DMS 273 (cell line): ENCODE measurements around the gene ARHGAP28.
"Not testable (repeated sequence)": the region's sequence is repeated elsewhere in the genome, so short reads cannot be mapped to it uniquely, and the experiment has no call there.

Source experiments
- DNase-seq: peaks from one replicate; lab custom pipeline; 2025; ENCODE audit not compliant: unreplicated experiment; lab: John Stamatoyannopoulos, UW

ARHGAP28 gene

DNA sequence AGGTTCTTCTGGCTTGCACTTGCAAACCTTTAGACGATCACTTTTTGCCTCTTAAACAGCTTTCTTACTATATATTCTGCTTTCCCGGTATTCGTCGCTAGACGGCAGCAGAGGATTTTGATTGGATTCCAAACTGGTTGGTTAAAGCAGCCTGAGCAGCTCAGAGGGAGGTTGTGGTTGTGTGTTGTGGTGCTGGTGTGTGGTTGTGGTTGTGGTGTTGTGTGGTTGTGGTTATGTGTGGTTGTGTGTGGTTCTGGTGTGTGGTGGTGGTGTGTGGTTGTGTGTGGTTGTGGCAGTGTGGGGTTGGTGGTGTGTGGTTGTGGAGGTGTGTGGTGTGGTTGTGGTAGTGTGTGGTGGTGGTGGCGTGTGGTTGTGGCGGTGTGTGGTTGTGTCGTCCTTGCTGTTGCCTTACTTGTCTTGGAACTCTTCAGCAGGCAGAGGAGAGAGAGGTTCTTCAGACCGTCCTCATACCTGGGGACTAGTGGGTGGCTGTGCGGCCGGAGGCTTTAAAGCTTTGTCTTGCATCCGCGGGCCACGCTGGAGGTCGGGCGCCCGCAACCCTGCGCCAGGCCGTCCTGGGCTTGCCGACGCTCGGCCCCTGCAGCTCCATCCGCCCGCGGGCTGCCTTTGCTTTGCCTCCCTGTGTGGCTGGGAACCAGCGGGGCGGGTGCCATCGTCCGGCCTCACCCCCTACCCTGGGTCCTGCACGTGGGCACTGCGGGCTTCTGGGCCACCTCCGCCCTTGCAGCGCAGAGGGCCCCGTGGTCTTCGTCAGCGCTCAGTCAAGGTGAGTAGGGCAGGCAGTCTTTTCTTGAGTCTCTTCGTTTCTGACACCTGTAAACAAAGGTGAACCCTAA is 190.8 kb downstream of the ARHGAP28 start:
- DNase-seq: peak; percentile 82

DNA sequence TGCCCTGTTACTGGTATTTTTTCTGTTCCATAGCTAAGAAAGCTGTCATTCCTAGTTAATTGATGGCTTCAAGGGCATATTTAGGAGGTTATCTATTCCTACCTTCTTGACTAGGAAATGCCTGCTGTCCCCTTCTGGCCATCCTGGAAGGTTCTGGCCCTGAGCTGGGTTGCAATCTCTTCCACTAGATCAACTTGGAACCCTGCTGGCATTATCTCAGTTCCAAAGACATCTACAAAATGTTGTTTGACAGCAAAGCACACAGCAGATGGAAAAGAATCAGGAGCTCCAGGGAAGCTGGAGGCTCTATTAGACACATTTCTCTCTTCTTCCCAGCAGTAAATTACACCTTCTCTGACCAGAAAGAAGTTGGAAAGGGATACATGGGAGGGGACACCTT is 192.1 kb downstream of the ARHGAP28 start:
- no peak for DNase-seq

DNA sequence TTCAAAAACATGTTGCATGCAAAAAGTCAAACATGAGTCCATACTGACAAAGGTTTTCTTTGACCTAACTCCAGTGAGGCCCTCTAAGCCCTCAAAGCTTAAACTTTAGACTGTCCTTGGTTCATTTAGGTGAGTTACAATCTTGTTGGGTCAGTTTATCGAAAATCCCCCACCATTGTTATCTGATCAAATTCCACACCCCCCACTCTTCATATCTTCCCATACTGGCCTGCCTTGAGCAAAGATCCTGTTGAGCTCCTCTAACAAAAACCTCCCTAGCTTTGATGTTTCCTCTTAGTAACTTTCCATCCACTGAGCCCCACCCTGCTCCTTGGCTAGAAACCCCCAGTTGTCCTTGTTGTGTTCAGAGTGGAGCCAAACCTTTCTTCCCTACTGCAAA is 193.7 kb downstream of the ARHGAP28 start:
- DNase-seq: no peak

DNA sequence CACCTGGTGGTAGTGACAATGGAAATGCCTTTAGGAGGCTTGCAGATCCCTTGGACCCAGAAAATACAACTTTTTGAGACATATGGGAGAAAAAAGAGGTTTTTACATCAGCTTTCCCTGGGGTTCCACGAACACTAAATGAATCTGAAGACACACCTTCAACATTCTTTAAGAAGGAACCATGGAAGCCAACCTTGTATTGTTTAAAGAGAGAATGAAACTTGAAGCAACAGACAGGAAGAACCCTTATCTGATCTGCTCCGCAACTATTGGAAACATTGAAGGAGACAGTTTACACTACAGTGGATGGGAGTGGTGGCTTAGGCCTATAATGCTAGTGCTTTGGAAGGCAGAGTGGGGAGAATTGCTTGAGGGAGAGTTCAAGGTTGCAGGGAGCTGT is 197.6 kb downstream of the ARHGAP28 start:
- no peak for DNase-seq

DNA sequence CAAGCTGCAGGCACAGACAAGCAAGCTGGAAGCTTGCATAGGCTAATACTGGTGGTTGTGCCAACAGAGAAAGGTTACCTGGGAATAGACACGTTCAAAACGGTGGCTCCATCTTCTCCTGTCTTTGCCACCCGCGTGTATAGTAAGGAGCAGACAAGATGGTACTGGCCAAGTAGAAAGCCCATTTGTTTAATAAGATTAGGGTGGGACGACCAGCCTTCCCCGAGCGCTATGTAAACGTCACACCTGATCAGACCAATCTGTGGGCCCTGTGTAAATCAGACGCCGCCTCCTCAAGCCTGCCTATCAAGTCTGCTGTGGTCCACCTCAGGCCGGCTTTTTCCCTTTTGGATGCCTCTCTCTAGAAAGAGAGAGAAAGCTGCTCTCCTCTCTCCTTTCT is 198.8 kb downstream of the ARHGAP28 start:
- DNase-seq: no peak

DNA sequence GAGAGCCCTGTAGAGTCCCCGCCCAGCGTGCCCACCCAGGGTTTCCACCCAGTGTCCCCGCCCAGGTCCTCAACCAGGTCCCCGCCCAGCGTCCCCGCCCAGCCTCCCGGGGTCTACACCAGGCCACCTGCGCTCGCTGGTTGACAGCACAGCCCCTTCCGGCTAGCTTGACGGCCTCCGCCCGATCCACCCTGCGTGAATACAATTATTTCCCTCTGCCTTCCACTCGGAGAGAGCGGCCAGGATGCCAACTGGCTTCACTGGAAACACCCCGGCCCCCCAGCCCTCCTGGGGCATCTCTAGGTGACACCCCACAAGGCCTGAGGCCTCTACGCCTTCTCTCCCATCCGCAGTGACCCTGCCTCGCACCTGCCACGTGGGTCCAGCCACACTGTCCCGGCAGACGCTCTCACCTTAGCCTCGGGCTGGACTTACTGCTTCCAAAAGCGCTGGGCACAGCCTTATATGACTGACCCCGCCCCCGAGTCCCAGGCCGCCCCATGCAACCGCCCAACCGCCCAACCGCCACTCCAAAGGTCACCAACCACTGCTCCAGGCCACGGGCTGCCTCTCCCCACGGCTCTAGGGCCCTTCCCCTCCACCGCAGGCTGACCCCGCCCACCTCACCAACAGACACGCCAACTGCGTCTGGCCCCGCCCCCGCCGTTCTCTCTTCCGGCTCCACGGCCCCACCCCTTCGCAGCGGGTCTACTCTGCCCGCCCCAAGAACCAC is 200.0 kb downstream of the ARHGAP28 start:
- no peak for DNase-seq

DNA sequence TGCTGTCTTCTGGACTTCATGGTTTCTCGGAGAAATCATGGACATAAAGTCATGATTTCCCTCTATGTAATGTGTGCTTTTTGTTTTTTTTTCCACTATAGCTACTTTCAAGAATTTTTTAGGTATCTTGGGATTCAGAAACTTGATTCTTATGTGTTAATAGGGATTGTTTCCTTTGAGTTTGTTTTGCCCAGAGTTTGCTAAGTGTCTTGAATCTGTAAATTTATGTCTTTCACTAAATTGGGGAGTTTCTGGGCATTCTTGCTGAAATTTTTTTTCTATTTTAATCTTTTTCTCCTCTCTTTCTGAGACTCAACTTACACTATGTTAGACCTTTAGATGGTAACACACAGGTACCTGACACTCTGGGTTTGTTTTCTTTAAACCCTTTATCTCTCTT is 205.3 kb downstream of the ARHGAP28 start:
- DNase-seq: no peak

DNA sequence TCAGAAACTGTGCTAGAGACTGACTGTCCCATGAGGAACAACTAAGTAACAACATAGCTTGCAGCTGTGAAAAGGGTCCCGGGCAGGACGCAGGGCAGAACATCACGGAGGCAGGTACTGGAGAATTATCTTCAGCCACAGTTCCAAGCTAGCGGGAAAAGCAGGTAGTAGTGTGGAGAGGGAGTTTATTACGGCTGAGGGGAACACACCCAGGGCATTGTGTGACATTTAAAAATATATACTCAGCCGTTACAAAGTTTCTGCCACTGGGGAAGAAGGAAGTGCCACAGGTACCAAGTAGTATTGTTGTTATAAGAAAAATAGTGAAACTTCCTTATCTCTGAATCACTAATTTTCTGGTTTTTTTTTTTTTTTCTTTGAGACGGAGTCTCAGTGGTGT is 208.5 kb downstream of the ARHGAP28 start:
- DNase-seq: no peak

DNA sequence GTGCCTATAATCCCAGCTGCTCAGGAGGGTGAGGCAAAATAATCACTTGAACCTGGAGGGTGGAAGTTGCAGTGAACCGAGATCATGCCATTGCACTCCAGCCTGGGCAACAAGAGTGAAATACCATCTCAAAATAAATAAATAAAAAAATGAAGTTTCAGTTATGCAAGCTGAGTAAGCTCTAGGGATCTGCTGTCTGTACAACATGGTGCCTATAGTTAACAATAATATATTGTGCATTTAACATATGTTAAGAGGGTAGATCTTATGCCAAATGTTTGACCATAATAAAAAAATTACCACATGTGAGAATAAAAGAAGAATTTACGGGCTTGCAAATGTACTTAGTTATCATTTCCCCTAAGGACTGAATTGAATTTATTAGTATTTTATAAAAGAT is 208.9 kb downstream of the ARHGAP28 start:
- not testable (repeated sequence) for DNase-seq

DNA sequence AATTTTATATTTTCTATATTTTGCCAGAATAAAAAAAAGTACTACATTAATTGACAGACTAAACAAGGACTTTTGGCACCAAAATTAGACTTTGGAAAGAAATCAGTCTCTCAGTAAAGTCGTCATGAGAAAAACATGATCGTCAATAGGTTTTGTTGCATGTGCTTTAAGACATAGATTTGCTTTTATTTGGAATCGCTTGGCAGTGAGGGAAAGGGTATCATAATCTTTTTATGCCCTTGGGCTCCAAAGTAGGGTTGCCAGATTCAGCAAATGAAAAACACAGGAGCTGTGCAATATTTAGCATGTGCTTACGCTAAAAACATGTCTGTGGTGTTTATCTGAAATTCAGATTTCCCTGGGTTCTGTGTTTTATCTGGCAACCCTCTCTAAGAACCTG is 210.5 kb downstream of the ARHGAP28 start:
- no peak for DNase-seq

DNA sequence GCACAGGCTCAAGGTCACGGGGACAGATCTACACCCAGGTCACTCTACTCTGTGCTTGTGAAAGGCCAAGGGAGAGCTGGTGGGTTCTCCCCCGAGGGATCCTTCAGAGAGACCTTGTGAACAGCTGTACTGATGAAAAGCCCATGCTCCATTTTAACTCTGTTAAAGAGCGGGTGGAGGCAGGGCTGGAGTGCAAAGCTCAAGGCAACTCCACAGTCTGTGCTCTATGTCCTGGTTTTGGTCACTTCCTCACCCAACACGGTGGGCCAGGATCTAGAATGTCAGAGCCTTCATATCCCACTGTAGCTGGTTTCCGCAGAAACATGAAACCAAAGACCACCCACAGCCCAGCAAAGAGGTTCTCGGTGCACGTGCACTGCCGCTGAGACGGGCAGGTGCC is 210.9 kb downstream of the ARHGAP28 start:
- DNase-seq: no peak

DNA sequence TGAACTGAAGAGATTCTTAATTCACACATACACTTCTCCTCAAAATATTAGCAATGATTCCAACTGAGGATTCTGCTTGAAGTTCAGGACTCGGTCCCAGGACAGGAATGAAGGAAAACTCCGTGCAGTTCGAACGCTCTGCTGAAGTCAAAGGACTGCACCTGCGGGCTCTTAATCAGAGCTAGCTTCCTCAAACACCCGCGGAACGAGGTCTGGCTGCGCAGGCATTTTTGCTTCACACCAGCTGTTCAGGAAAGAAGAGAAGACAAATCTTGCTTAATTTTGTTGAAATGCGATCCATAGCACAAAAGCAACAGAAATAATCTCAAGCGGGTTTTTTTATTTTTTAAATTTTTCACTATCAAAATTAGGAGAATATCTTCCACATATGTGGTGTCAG is 212.5 kb downstream of the ARHGAP28 start:
- DNase-seq: no peak

DNA sequence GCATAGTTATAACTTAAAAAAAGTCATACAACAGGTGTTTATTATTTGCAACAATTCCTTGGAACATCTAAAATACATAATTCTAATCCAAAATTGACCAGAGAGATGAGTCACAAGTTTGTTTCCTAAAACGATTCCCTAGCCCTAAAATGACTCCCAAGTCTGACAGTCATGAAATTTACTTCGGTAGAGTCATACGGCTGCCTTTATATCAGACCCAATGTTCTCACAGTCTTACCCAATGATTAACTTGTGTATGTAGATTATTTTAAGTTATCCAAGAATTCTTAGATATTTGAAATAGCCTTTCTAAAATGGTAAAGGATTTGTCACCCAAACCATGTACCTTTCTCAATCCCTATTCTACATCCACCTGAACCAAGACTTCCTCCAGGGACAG is 213.2 kb downstream of the ARHGAP28 start:
- DNase-seq: no peak

DNA sequence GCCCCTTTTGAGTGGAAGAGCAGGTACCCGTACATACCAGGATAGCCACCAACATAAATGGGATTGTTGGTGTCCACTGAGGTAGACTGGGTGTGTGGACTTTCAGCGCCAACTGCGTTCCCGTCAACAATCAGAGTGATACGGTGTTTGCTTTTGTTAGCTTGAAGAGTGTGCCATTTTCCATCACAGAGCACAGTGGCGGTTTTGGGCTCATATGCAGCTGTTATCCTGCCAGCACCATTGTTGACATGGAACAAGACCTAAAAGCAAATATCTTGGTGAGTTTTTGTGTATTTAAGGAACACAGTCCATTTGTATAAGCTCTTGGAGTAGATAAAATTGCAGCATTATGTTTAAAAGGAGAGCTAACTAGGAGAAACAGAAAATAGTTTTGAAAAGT is 213.6 kb downstream of the ARHGAP28 start:
- DNase-seq: no peak

DNA sequence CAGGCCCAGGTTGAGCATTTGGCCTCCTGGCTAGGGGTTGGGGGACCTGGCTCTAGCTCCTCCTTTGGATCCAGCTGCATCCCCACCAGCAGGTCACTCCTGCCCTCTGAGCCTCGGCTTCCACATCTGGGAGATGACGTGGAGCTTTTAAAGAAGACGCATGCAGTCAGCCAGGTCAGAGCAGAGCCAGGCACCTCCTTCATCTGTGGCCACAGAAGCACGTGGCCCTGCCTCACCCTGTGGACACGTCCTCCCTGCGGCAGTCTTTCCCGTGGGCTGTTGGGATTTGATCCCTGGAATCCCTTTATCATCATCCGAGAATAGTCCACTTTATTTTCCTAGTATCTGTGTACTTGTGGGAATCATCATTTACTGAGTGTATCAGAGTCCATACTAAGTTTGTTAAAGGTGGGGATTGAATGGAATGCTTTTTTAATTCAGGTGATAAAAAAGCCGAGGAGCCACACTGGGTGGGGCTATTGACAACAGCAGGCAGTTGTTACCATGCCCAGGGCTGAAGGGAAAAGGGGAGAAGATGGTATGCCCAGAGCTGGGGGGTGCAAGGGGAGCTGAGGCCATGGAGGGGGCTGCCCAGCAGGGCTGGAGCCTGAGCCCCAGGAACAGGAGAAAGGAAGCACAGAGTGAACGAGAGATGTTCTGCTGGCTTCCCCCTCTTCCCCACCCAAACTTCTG is 218.0 kb downstream of the ARHGAP28 start:
- DNase-seq: no peak

DNA sequence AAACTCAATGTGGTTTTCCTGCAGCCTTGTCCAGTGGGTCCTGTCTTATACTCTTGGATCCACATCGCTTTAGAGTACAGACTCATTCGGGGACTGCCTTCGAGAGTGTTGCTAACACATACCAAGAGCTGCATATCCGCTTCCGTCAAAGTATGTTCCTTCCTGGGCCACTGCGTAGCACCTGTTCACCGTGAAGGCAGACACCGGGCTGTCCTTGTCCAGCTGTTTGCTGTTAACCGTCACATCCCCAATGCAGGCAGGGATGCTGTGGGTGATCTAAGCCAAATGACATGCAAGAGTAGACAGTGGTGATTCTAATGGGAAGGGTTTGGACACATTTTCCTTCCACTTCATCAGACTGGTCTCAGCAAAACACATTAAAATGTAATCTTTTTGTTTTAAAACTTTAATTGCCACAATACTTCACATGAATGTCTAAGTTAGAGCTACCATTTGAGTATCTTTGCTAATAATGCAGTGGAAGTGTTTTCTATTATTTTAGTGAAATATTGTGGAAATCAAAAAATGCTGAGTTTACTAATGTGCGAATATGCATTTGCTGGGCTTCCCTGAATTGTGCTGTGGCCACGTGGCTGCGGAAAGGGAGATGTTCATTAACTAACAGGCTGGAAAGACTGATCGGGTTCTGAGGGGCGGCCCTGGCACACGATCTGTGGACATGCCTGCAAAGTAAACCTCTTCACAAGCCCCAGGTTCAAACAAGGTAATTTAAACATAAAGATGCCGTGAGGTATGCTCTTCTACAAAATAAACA is 219.0 kb downstream of the ARHGAP28 start:
- DNase-seq: no peak

DNA sequence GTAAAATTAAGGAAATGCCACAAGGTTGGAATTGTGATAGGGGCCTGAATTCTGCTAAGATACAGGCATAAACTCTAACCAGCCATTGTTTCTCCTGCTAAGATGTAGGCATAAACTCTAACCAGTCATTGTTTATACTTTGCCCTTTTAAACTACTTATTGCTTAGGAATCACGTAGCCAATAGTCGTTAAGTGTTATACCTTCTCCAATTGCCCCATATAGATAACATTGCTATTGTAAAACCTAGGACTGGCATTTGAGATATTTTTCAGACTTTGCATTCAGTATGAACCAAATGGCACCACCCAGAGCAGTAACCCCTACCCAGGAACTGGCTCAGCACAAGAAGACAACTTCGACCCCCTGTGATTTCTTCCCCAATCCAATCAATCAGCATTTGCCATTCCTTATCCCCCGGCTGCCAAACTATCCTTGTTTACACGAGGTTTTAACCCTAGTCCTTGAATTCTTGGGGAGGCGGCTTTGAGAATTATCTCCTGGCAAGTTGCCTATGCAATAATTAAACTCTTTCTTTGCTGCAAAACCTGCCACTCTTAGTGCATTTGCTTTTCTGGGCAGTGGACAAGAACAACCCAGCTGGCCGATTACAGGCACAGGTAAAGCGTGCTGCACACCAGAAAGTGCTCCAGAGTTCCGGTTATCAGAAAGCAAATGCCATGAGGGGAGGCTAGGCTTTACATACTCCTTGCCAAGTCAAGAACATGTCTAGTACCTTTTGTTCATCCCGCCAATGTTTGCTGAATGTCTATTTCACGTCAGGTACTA is 220.5 kb downstream of the ARHGAP28 start:
- no peak for DNase-seq

DNA sequence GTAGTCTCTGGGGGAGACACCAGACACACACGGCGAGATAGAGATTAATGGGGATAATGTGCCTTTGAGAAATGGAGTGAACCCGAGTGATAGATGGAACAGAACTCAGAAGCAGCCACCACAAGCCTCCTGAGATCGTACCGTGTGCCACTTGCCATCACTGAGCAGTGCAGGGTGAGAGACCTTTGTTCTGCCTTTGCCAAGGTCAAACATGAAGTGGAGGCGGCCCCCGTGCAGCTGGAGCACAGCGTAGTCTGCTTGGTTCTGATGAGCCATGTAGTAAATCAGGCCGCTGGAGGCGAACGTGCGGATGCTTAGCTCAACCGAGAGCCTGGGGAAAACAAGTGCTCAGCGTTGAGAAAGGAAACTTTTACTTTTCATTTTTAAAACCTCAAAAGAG is 221.1 kb downstream of the ARHGAP28 start:
- DNase-seq: no peak

DNA sequence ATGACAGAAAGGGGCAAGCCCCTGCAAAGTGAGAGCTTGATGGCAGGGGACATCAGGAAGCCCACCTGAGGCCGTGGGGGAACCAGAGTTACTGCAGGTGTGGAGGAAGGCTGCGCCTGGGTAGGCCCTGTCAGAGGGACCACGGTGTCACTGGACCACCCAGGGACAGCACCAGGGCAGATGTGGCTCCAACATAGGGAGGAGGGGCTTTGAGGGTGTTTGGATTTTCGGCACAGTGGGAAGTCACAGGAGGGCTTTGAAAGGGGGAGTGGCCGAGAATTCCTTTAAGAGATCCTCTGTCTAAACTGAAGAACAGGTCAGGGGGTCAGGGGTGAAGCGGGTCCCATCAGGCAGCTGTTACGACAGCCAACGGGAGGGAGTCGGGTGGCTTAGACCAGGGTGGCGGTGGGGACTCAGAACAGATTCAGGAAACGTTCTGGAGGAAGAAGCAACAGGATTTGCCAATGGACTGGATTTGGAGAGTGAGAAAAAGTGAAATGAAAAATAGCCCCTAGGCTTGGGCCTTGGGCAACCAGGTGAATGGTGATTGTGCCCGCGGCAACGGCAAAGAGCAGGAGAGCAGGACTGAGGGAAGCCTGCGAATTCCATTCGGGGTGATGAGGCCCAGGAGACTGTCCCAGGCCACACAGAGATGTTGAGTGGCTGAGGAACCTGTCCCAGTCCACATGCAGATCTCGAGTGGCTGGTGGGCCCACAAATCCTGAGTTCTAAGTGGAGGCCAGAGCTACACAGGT is 222.0 kb downstream of the ARHGAP28 start:
- no peak for DNase-seq

DNA sequence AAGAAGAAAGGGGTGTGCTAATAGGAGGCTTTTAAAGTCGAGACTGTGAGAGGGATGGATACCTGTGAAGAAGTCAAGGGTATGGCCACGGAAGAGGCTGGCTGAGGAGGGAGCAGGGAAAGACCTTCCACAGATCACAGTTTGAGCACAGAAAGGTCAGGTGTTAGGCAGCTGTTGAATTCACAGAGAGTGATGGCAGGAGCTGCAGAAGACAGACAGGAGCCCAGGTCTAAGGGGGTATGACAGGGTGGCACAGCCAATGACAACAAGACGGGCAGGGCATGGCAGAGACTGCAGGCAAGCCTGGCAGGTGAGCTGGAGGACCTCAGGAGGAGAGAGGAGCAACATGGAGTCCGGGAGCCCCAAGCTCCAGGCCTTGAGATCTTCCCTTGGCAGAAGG is 225.0 kb downstream of the ARHGAP28 start:
- no peak for DNase-seq
